Left hindlimb (tissue), 1 donor: Measurements from ENCODE around the gene ATF6.
A peak's percentile ranks its signal among the peaks of the same experiment; 100 is the strongest.

Experiments used
- DNase-seq: peaks from one replicate; pipeline ENCODE4 v3.0.0-alpha.2; 2018

The ATF6 gene

DNA sequence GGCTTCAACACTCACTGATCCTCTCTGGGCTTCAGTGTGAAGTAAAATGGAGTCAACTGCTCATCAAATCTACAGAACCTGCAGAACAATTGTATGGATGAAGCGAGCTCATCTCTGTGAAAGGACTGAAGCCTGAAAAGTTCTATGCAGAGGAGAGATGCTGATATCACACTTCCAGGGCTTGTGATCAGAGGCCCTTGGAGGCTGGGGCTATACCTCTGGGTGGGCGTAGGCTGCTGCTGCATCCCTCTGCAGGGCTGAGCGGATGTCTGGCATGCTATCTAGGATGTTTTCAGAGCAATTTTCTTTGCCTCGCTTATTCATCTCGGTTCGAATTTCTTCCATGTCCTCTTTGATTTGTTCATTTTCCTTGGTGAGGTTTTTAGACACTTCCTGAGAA, 240.0 kb downstream of the ATF6 start:
- DNase-seq, result no peak

DNA sequence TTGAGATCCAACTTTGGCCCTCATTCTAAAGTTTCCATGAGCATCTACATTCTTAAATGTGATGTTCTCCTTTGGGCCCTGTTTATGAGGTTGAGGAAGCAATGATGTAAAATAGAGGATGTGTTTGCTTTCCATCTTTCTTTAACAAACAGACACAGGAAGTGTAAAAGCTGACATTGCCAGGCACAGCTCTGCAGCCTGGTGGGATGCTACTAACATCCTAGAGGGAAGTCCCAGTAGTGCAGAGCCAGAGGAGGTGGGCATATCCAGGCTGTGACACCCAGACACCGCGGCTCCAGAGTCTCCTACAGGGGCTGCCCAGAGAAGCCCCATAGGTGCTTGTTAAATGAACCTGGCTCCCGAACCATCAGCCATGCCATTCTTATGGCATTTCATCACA, 241.3 kb downstream of the ATF6 start:
- DNase-seq, result no peak

DNA sequence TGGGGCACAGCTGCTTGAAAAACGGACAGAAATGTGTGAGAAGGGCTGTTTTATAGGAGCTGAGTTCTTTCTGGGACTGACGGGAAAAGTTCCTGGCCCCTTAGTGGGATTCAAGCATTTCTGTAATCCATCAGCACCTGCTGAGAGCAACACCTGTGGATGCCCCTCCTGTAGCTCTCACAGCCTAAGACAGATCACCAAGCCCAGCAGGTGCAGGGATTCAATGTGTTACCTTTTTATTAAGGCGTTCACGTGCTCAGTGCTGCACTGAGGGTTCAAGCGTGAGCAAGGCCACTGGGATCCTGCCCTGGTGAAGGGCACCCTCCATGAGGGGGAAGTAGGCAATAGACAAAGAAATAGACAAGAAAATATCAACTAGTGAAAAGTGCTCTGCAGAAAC, 242.7 kb downstream of the ATF6 start:
- no peak for DNase-seq

- no peak for DNase-seq
Observed at GRCh38 chr1:162009501-162010174, 243.5 kb downstream of the ATF6 start.

GRCh38 chr1:162010175-162010506, 244.0 kb downstream of the ATF6 start:
- no peak for DNase-seq

DNA sequence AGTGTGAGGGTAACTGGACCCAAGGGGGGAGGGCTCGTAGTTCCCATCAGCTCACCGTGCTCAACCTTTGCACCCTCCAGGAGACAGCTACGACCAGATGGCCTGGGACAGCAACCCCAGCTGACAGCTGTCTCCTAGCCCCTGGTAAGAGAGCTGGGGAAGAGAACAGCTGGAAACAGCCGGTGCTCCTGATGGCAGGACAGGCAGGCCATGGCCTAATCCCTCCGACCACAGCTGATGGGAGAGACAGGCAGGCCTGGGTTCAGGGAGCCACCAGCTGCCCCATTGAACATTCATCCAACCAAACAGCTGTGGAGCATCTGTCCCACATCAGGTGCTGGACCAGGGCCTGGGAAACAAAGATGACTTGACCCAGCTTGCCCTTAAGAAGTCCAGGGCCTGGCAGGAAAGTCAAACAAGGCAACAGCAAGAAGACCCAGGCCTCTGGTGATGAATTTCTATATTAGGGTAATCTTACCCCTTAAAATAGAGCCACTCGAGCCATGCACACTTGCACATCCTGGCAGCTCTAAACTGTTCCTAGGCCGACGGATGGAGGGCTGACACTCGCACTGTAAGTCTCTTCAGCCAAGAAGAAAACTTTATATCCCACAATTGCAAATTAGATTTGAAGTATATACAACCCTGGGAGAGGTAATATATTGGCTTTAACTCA, 245.4 kb downstream of the ATF6 start:
- peak; percentile 80 for DNase-seq

GRCh38 chr1:162013289-162013688, 247.2 kb downstream of the ATF6 start:
- DNase-seq, result no peak
